AG09319 (cell line): ENCODE results near the gene ZNF136.

Experiments used
- DNase-seq: peaks from one replicate; pipeline ENCODE4 v3.0.0-alpha.2; 2010; ENCODE audit warnings: low read depth; ENCODE audit errors: extremely low read depth
- TF ChIP-seq, protein P1 (sequence below): IDR thresholded peaks from 2 replicates; pipeline ENCODE4 v1.5.1; 2011; ENCODE audit warnings: low read depth, mild to moderate bottlenecking, inconsistent platforms, low read length, moderate library complexity

The ZNF136 gene

DNA sequence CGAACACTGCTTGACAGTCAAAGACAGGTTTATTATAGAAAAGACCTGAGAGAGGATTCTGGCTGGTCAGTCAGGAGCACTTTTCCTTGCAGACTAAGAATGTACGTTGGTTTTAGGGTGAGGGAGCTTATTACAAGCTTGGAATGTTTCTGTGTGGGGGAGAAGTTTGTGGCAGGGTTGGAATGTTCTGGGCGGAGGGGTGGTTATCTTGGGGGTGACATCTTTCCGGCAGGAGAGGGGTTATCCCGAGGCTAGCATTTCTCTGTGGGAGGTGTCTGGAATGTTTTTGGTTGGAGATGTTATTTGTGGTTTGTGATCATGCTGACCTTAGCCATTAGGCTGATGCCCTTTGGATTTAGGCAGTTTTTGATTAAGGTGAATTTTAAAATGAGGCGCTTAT is 61.8 kb downstream of the ZNF136 start:
- no peak for DNase-seq
- TF ChIP-seq, protein P1, sequence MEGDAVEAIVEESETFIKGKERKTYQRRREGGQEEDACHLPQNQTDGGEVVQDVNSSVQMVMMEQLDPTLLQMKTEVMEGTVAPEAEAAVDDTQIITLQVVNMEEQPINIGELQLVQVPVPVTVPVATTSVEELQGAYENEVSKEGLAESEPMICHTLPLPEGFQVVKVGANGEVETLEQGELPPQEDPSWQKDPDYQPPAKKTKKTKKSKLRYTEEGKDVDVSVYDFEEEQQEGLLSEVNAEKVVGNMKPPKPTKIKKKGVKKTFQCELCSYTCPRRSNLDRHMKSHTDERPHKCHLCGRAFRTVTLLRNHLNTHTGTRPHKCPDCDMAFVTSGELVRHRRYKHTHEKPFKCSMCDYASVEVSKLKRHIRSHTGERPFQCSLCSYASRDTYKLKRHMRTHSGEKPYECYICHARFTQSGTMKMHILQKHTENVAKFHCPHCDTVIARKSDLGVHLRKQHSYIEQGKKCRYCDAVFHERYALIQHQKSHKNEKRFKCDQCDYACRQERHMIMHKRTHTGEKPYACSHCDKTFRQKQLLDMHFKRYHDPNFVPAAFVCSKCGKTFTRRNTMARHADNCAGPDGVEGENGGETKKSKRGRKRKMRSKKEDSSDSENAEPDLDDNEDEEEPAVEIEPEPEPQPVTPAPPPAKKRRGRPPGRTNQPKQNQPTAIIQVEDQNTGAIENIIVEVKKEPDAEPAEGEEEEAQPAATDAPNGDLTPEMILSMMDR, result no peak

DNA sequence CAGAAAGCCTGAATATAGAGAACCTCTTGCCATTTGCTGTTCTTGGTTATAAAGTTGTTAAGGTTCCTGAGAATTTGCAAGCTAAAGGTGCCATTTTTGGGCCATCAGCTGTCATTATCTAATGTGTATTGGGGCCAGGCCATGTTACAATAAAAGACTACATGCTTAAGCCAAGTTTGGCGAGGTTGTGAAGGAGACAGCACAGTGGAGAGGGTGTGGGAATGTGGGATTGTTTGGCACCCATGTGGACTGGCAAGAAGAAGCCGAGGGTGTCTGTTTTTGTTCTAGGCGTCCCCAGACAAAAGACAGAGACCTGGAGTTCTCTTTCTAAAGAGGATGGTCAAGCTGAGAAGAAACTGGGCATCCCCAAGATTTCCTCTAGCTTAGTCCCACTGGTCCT is 67.1 kb downstream of the ZNF136 start:
- DNase-seq, result no peak
- TF ChIP-seq, protein P1, result no peak

DNA sequence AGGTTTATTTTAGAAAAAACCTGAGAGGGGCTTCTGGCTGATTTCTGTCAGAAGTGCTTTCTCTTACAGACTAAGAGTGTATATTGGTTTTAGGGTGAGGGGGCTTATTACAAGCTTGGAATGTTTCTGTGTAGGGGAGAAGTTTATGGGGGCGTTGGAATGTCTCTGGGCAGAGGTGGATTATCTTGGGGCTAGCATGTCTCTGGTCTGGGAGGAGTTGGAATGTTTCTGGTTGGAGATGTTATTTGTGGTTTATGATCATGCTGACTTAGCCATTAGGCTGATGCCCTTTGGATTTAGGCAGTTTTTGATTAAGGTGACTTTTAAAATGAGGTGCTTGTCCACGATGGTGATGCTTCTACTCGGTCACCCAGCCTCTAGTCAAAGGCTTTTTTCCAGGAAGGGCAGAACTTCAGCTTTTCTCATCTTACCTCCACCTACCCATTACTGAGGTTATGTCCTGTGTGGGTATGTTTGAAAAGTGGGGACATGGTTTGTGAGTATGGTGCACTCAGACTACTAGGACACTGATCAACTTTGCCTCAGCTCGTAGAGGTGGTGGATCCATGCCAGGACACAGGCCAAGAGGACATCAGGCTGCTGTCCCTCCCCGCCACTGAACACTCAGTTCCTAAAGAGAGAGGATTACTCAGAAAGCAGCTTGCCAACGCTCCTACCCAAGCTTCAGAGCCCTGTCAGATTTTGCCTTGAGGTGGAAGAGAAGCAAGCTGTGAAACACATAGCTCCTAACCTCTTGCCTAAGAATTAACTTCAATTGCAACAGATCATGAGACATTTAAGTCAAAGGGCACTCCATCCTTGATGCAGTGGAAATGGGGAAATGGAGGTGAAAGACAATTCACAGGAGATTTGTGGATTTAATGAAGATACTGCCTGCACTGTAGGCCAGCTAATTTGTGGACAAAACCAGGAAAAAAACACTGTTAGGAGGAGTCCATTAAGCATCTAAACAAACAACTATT is 68.1 kb downstream of the ZNF136 start:
- TF ChIP-seq, protein P1, result no peak
- DNase-seq, result no peak

DNA sequence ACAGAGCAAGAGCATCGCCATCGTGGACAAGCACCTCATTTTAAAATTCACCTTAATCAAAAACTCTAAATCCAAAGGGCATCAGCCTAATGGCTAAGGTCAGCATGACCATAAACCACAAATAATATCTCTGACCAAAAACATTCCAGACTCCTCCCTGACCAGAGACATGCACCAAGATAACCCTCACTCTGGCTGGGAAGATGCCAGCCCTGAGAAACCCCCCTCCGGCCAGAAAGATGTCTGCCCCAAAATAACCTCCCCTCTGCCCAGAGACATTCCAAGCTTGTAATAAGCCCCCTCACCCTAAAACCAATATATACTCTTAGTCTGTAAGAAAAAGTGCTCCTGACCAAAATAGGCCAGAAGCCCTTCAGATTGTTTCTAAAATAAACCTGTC is 70.1 kb downstream of the ZNF136 start:
- no peak for DNase-seq
- TF ChIP-seq, protein P1, result no peak

DNA sequence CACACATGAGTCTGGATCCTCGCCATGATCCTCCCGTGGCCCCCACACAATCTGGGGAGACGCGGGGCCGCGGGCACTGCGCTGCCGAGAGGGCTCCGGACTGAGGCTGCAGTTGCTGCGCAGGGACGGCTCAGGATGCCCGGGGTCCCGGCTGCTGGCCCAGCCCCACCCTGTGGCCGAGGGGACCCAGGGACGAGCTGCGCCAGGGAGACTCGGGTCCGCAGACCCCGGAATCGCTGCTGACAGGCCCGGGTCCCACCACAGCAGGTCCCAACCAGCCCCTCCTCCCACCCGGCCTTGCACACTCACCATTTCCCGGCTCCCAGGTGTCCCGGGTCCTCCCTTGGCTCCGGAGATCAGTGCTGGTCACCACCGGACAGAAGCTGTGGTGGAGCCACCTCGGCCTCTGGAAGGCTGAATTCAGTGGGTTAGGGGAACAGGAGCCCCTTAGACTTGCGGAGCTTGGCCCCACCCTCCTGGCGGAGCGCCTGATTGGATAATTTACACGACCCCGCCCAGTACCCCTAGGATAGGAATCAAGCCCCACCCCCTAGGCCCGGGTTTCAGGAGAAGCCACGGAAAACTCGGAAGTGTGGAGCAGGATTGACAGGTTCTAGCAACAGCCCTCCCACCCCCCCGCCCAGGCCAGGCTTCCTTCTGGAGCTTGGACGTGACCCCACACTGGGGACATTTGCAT is 74.4 kb downstream of the ZNF136 start:
- no peak for DNase-seq
- TF ChIP-seq, protein P1, result no peak
